ENCODE data around the gene SFN. TPM values are rescaled to one million over a fixed set of nuclear protein-coding genes. Genes with fewer than 3 reads are reported as not detected.

SFN gene
- total RNA-seq, 2 experiments from 2014 or later, result 0.95 to 3.9 TPM

- no peaks in the 10 kb centered on the region for H4K20me1 ChIP-seq (ENCODE audit: insufficient read depth, low read length)
- H3K4me1 ChIP-seq (ENCODE audit: insufficient read depth, low read length, poor library complexity, severe bottlenecking), result peaks cover 38% of the 10 kb centered on the region
- DNase-seq (ENCODE audit: low spot score), result no peak
- H3K36me3 ChIP-seq (ENCODE audit: insufficient read depth, low read length), result peaks cover 40% of the 10 kb centered on the region; the same call in 1 of the 2 replicates
- no peaks in the 10 kb centered on the region for H3K9me3 ChIP-seq (ENCODE audit: low read length)
- CTCF ChIA-PET (ENCODE audit: unreplicated experiment), result interaction anchor here (1.0 kb wide), 1 partner anchor 293 kb away, joined by 3 read pairs; no protein-coding TSS in a partner anchor
- TF ChIP-seq EZH2phosphoT487 (IDR thresholded peaks at IDR 0.05; ENCODE audit: borderline replicate concordance, low read depth, low read length) (no peak), CTCF (conservative IDR thresholded peaks at IDR 0.05; ENCODE audit: low read length) (no peak)
- H3K27ac ChIP-seq (ENCODE audit: low read depth, low read length, poor library complexity, severe bottlenecking), result no peak overlapping the region
- intact Hi-C loops (cut with micrococcal nuclease; ENCODE audit: unreplicated experiment), result loop anchor here (2.0 kb wide), 2 partner anchors 21 to 43 kb away; no protein-coding TSS in a partner anchor
- no peak overlapping the region for H3K4me3 ChIP-seq (ENCODE audit: low read depth, low read length, poor library complexity, severe bottlenecking)
- no peak overlapping the region for H3K4me2 ChIP-seq (ENCODE audit: low read length)
- BruUV-seq (replicated peaks), result no TSS peak
- no peaks in the 10 kb centered on the region for H3K9me2 ChIP-seq (ENCODE audit: insufficient read depth, low read length)
- no peak overlapping the region for H2AFZ ChIP-seq (ENCODE audit: low read length)
- POLR2A ChIA-PET, result interaction anchor here (0.6 to 1.6 kb wide), 4 partner anchors 20 to 40 kb away, joined by 3 to 4 read pairs (median 4); no protein-coding TSS in a partner anchor
- H3K79me2 ChIP-seq (ENCODE audit: insufficient read depth, low read depth, low read length), result peaks cover 6% of the 10 kb centered on the region; the same call in 1 of the 2 replicates
Measured at GRCh38 chr1:26831546-26832248, 31.3 kb upstream of the SFN start.

GRCh38 chr1:26832249-26832960, 30.5 kb upstream of the SFN start:
- Histone ChIP-seq H3K4me3 (ENCODE audit: low read depth, low read length, poor library complexity, severe bottlenecking) (no peak overlapping the region), H3K4me1 (ENCODE audit: insufficient read depth, low read length, poor library complexity, severe bottlenecking) (peaks cover 36% of the 10 kb centered on the region), H3K27ac (ENCODE audit: low read depth, low read length, poor library complexity, severe bottlenecking) (no peak overlapping the region), H3K9me2 (ENCODE audit: insufficient read depth, low read length) (no peaks in the 10 kb centered on the region), H3K4me2 (ENCODE audit: low read length) (no peak overlapping the region), H2AFZ (ENCODE audit: low read length) (no peak overlapping the region), H3K36me3 (ENCODE audit: insufficient read depth, low read length) (peaks cover 40% of the 10 kb centered on the region; the same call in 1 of the 2 replicates), H3K79me2 (ENCODE audit: insufficient read depth, low read depth, low read length) (peaks cover 4% of the 10 kb centered on the region; the same call in 1 of the 2 replicates), H3K9me3 (ENCODE audit: low read length) (no peaks in the 10 kb centered on the region), H4K20me1 (ENCODE audit: insufficient read depth, low read length) (no peaks in the 10 kb centered on the region)
- ChIA-PET CTCF (ENCODE audit: unreplicated experiment) (no interaction called here), POLR2A (interaction anchor here (0.8 to 1.6 kb wide), 4 partner anchors 21 to 33 kb away, joined by 3 to 5 read pairs (median 4); no protein-coding TSS in a partner anchor)
- TF ChIP-seq EZH2phosphoT487 (IDR thresholded peaks at IDR 0.05; ENCODE audit: borderline replicate concordance, low read depth, low read length) (no peak), CTCF (conservative IDR thresholded peaks at IDR 0.05; ENCODE audit: low read length) (no peak)
- no peak for DNase-seq (ENCODE audit: low spot score)
- intact Hi-C loops (cut with micrococcal nuclease; ENCODE audit: unreplicated experiment), result loop anchor here (2.0 kb wide), 2 partner anchors 22 to 44 kb away; no protein-coding TSS in a partner anchor
- no TSS peak for BruUV-seq (replicated peaks)
